Pancreas (tissue), 10 donors: ENCODE measurements around the gene MCEE. TPM values are rescaled to one million over a fixed set of nuclear protein-coding genes. Genes with fewer than 3 reads are reported as not detected.
"Not testable (repeated sequence)": the region's sequence is repeated elsewhere in the genome, so short reads cannot be mapped to it uniquely, and the experiment has no call there.

Source experiments
- ATAC-seq, 4 donors: fragments of 200-7000 bp; cut with Tn5 transposase; one replicate each; pipeline versions ENCODE4 v1.8.0 to v1.9.1; 2020; ENCODE audit warnings: mild to moderate bottlenecking in 4 of 4, moderate library complexity in 4 of 4
- DNase-seq, 6 donors: peaks; one replicate each; pipeline ENCODE4 v3.0.0-alpha.2; 2020
- FAIRE-seq: peaks from 2 replicates; lab custom pipeline; 2012; peaks lifted over from hg19 to GRCh38; lab: Jason Lieb, UNC
- H3K27ac ChIP-seq, 4 donors: fragments of 200-600 bp; sonication (generic); 1 replicate in 3 of 4; 2 replicates in 1 of 4; pipeline versions ENCODE4 v1.5.0 to v1.8.0; 2020
- H3K27me3 ChIP-seq, 4 donors: fragments of 200-600 bp; one replicate each; pipeline ENCODE4 v1.8.0; 2021
- H3K36me3 ChIP-seq, 3 donors: fragments of 200-600 bp; sonication (generic) in 1 of 3; one replicate each; pipeline versions ENCODE4 v1.5.0 to v1.8.0; 2020 to 2021
- H3K4me1 ChIP-seq, 3 donors: fragments of 200-600 bp; one replicate each; pipeline ENCODE4 v1.8.0; 2021
- H3K4me3 ChIP-seq, 4 donors: fragments of 200-600 bp; sonication (generic) in 2 of 4; one replicate each; pipeline versions ENCODE4 v1.5.0 to v1.8.0; 2020 to 2021
- H3K9me3 ChIP-seq, 4 donors: fragments of 200-600 bp; one replicate each; pipeline ENCODE4 v1.8.0; 2021
- CTCF ChIP-seq, 4 donors: fragments of 200-600 bp; sonication (generic) in 3 of 4; IDR thresholded peaks; one replicate each; pipeline versions ENCODE4 v1.5.0 to v1.8.0; 2021; ENCODE audit warnings: antibody characterized with exemption in 4 of 4
- WGBS, 2 donors: extraction: QIAGEN DNeasy Blood & Tissue Kit; methylation state at CpG; one replicate each; pipeline ENCODE4 v1.1.7; 2013; 5-methylcytosine and 5-hydroxymethylcytosine counted together
- intact Hi-C, 3 donors: fragments of 100-400 bp; cut with DNase I; formaldehyde crosslinking; loops; one replicate each; pipeline versions ENCODE4 v1.11.1 to v1.14.2; 2022
- polyA plus RNA-seq, 2 donors: library from polyadenylated mRNA; stranded (reverse); fragments of 200-250 nt; gene quantifications; one replicate each; pipeline ENCODE4 v1.2.3, GENCODE V29; 2013
- total RNA-seq, 6 donors: library from RNA; stranded (reverse); fragmentation: NEBNext Ultra II Directional in 4 of 6; extraction: Animal tissue kit (Norgen Biotek cat#: 25700) in 4 of 6; gene quantifications; one replicate each; pipeline versions ENCODE4 v1.2.1 to v1.2.4, GENCODE V29; 2021 to 2023
- donor health status: healthy with polysubstance abuse.
- donor health status: DM: no; HTN: no; CAD: no; lungs with moderate emphysema.
- donor health status: DM: no; HTN: no; CAD: no.
- donor health status: control.
- donor health status: control.
- donor health status: Bipolar disorder and iron deficiency.
- donor health status: DM: yes; HTN: yes; CAD: no.
- donor health status: DM: no; HTN: no; CAD: no.
- donor health status: DM: no; HTN: no; CAD: no.
- donor health status: DM: yes; HTN: yes; CAD: no.

Gene MCEE
- total RNA-seq (10 to 100 TPM; 15.0 to 18.8 (median 15.6) TPM), polyA plus RNA-seq (10 to 100 TPM; 17.4 to 28.5 TPM)

- Histone ChIP-seq H3K4me3 (peak within 1 kb of the TSS; percentile 58 to 92 (median 82)), H3K4me1 (peaks cover 8 to 32% (median 11%) of the 10 kb centered on the region in 3 donors), H3K9me3 (no peaks in the 10 kb centered on the region), H3K36me3 (peaks cover 0 to 11% (median 0%) of the 10 kb centered on the region in 3 donors), H3K27ac (peak within 1 kb of the TSS; percentile 97 to 98 (median 98)), H3K27me3 (no peaks in the 10 kb centered on the region)
- DNase-seq = peak; percentile 88 to 95 (median 92)
- intact Hi-C loops = no loop called here
- no peak for TF ChIP-seq CTCF (IDR thresholded peaks at IDR 0.05)
- peak; percentile 92 to 98 (median 94) for ATAC-seq
- FAIRE-seq = no peak
- WGBS, 2 donors = 0% methylated on average over 67 of the region's 67 CpGs
These were observed at the start of gene MCEE, which contains the start of gene MPHOSPH10 for GRCh38 chr2:71130152-71130904. Gene MCEE (minus strand): TSS chr2:71130229. CDS start chr2:71130219, 10 bp downstream. Gene MPHOSPH10 (plus strand): TSS chr2:71130634. CDS start chr2:71130666, 32 bp downstream.

- H3K27me3 ChIP-seq, H3K9me3 ChIP-seq, H3K4me3 ChIP-seq, ATAC-seq, H3K27ac ChIP-seq, intact Hi-C loops, DNase-seq, H3K36me3 ChIP-seq, H3K4me1 ChIP-seq, FAIRE-seq: not testable (repeated sequence)
- 58 to 66% methylated on average over 8 of the region's 8 CpGs for WGBS, 2 donors
These were observed 48.8 kb upstream of the MCEE start for GRCh38 chr2:71178836-71179235.

- intact Hi-C loops = no loop called here
- FAIRE-seq (no peak), ATAC-seq (no peak), DNase-seq (no peak)
- WGBS, 2 donors = 52 to 67% methylated on average over 3 of the region's 3 CpGs
- Histone ChIP-seq H3K9me3 (no peaks in the 10 kb centered on the region), H3K27ac (no peak overlapping the region), H3K27me3 (no peaks in the 10 kb centered on the region), H3K36me3 (no peaks in the 10 kb centered on the region), H3K4me3 (no peak overlapping the region), H3K4me1 (no peaks in the 10 kb centered on the region)
- TF ChIP-seq CTCF (IDR thresholded peaks at IDR 0.05) = no peak
These were observed 44.2 kb upstream of the MCEE start for GRCh38 chr2:71174207-71174606.

- H3K27ac ChIP-seq = no peak overlapping the region
- H3K27me3 ChIP-seq = no peaks in the 10 kb centered on the region
- WGBS, 2 donors = 12 to 21% methylated on average over 1 of the region's 1 CpG
- ATAC-seq (peak in 1 of 4 donors; percentile 31), FAIRE-seq (no peak), DNase-seq (no peak)
- no peaks in the 10 kb centered on the region for H3K9me3 ChIP-seq
- no peaks in the 10 kb centered on the region for H3K36me3 ChIP-seq
- H3K4me1 ChIP-seq = no peaks in the 10 kb centered on the region
- intact Hi-C loops = no loop called here
- TF ChIP-seq CTCF (IDR thresholded peaks at IDR 0.05) = no peak
- H3K4me3 ChIP-seq = no peak overlapping the region
These were observed 43.1 kb upstream of the MCEE start for GRCh38 chr2:71173096-71173495.

GRCh38 chr2:71166812-71167211 is 36.8 kb upstream of the MCEE start:
- no peaks in the 10 kb centered on the region for H3K36me3 ChIP-seq
- TF ChIP-seq CTCF (IDR thresholded peaks at IDR 0.05) = no peak
- WGBS, 2 donors = 54 to 69% methylated on average over 3 of the region's 3 CpGs
- intact Hi-C loops = no loop called here
- no peaks in the 10 kb centered on the region for H3K9me3 ChIP-seq
- ATAC-seq (no peak), DNase-seq (no peak), FAIRE-seq (no peak)
- H3K27ac ChIP-seq = no peak overlapping the region
- no peak overlapping the region for H3K4me3 ChIP-seq
- H3K27me3 ChIP-seq = no peaks in the 10 kb centered on the region
- H3K4me1 ChIP-seq = no peaks in the 10 kb centered on the region
